Epithelial cell of esophagus (primary cell): ENCODE measurements around the gene ADAMTS2.

Experiments
- DNase-seq: peaks from one replicate; pipeline ENCODE4 v3.0.0; 2010; ENCODE audit warnings: low read depth
- H3K4me3 ChIP-seq: 2 replicates; pipeline ENCODE4 v1.5.1; 2011; ENCODE audit warnings: mild to moderate bottlenecking, low read length, control low read depth
- TF ChIP-seq, protein P1 (sequence below): IDR thresholded peaks from 2 replicates; pipeline ENCODE4 v1.5.1; 2011; ENCODE audit warnings: low read depth, mild to moderate bottlenecking, low read length, control low read depth, inconsistent platforms; ENCODE audit not compliant: insufficient read depth; ENCODE audit errors: missing control alignments

Gene ADAMTS2

DNA sequence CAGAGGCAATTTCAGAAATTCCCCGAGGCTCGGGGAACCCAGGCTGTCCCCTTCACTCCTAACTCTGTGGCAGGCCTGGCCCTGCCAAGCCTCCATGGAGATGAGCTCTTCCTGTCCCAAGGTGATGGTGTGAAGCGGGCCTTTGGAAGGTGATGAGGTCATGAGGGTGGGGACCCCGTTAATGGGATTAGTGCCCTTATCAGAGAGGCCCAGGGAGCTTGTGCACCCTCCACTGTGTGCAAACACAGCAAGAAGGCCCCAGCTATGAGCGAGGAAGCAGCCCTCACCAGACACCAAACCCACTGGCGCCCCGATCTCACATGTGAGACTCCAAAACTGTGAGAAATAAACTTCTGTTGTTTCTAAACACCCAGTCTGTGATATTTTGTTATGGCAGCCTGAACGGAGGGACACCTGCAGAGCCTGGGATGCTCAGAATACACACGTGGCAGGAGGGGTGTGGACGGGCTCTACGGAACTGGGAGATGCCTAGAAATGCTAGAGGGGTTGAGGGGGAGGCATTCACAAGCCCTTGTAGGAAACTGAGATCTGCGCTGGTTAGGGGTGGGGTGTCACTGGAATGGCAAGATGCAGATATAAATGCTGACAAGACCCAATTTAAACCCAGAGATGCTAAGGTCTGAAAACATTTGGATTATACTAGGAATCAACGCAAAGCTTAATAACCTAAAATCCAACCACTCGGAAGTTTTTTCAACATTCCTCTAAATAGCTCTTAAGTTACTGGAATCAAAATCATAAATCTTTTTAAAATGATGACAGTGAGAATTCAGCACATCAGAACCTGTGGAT lies 46.9 kb downstream of the ADAMTS2 start:
- DNase-seq, result no peak
- TF ChIP-seq, protein P1, sequence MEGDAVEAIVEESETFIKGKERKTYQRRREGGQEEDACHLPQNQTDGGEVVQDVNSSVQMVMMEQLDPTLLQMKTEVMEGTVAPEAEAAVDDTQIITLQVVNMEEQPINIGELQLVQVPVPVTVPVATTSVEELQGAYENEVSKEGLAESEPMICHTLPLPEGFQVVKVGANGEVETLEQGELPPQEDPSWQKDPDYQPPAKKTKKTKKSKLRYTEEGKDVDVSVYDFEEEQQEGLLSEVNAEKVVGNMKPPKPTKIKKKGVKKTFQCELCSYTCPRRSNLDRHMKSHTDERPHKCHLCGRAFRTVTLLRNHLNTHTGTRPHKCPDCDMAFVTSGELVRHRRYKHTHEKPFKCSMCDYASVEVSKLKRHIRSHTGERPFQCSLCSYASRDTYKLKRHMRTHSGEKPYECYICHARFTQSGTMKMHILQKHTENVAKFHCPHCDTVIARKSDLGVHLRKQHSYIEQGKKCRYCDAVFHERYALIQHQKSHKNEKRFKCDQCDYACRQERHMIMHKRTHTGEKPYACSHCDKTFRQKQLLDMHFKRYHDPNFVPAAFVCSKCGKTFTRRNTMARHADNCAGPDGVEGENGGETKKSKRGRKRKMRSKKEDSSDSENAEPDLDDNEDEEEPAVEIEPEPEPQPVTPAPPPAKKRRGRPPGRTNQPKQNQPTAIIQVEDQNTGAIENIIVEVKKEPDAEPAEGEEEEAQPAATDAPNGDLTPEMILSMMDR, result no peak
- H3K4me3 ChIP-seq, result no peak overlapping the region

DNA sequence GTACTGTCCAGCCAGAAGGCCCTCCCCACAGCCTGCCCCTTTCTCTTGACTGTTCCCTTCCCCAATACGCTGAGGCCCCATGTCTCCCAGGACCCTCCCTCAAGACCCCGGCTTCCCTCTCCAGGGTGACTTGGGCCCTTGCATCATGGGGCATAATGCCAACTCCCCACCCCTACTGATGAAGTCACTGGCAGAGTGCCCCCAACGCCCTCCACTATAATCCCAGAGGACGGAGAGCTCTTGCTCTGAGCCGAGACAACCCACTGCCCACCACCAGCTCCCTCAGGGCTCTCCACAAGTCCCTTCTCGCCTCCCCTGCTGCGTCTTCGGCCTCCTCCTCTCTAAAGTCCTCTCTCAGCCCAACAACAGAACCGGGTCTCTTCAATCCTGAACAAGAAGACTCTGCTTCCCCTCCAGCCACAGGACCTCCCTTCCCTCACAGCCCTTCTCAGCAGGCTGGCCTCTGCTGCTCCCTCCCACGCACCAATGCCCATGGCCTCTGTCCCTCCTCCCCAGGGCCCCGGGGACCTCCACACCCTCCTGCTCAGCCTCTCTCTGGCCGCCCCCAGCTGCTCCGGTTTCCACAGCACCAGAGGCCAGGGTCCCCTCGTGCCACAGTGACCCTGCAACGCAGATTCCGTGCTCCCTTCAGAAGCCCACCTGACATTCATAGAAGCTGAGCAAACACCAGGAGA lies 47.6 kb downstream of the ADAMTS2 start:
- TF ChIP-seq, protein P1, result no peak
- no peak for DNase-seq

DNA sequence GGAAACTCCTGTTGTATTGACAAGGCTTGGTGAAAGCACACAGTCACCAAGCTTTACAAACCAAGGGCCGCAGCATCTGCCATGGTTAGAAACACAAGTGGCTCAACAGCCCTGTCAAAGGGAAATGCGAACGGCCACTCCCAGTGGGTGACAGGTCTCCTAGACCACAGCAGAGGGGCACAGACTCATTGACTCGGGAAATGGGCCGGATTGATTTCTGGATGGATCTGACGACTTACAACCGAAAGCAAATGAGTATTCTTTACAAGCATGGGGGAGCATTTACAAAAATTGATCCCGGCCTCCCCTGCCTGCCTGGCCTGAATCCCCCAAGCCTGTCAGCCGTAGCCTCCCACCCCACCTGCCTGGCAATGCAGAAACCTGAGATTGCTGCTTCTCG lies 48.2 kb downstream of the ADAMTS2 start:
- DNase-seq, result no peak
- TF ChIP-seq, protein P1, result no peak
- H3K4me3 ChIP-seq, result no peak overlapping the region

More for the DNA sequence above, 47.6 kb downstream of the ADAMTS2 start:
- no peak overlapping the region for H3K4me3 ChIP-seq

DNA sequence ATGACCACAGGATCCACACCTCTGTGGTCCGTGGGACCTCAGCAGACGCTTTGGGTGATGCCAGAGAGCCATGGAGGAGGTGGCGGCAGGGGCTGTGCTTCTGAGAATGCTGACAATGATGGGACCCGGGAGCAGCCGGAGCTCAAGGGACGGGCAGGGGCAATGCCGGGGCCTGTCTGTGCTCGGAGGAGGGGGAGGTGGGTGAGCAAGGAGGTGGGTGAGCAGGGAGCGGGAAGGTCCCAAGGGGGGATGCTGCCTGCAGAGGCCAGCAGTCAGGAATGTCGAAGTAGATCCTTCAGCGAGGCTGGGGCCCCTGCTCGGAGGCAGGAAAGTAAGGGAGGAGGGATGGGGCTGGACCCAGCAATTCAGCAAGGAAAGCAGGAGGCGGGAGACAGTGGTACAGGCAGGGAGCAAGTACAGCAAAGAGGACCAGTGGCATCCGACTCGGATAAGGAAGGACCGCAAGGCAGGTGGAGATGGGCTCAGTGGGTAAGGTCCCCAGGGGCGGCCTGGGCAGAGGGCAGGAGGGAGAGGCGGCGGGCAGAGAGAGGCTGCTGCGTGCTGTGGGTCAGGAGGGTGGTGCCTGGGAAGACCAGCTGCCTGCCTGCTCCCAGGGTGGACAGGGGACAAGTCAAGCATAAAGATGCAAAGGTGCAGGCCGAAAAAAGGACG lies 49.0 kb downstream of the ADAMTS2 start:
- no peak overlapping the region for H3K4me3 ChIP-seq
- DNase-seq, result no peak
- TF ChIP-seq, protein P1, result no peak

DNA sequence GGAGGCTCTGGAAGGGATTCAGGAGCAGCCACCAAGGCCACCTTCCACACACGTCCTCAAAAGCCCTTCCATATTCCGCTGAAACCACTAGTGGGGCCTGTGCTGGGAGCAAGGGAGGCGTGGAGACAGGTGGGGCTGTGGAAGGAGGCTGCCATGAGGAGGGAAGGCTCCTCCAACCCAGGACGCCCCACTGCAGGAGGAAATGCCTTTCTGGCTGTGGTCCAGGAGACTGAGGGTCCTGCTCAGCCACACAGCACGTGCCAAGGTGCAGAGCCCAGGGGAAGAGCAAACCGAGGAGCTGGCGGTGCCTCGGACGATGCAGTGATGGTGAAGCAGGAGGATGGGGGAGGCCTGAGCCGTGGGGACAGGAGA lies 49.5 kb downstream of the ADAMTS2 start:
- DNase-seq, result no peak
- TF ChIP-seq, protein P1, result no peak
- no peak overlapping the region for H3K4me3 ChIP-seq

DNA sequence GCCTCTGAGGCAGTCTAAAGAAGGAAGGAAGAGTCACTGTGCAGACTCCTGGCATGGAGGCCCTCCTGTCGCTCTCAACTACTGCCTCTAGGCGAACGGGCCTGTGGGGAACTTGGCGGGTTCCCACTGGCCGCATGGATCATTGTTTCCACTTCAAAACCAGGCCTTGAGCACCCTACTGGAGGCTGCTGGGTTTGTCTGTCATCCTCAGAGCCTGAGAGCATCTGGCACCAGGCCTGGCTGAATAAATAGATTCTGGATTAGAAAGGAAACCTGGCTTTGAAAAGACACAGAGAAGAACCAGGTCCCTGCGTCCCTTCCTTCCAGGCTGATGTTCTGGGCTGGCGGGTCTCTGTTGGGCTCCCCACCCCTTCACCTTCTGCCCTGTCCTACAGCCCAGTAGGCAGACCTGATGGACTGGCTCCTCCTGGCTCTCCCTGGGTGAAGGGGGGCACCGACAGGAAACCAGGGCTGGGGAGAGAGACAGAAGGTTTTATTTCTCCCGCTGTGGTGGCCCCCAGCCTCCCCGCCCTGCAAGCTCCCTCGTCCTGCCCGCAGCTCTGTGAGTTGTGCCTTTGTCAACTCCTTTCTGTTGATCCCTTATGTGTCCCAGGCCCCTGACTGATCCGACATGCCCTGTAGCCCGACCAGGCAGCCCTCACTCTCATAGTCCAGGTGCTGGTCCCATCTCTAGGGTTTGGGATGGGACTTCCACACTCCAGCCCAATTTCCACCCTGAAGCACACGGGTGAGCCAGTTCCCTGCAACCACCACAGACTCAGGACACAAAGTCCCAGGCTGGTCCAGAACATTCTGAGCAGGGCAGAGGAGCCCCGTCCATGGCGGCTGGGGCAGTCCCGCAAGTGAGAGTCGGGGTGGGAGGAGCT lies 50.1 kb downstream of the ADAMTS2 start:
- TF ChIP-seq, protein P1, result no peak
- H3K4me3 ChIP-seq, result no peak overlapping the region
- no peak for DNase-seq
